Measurements from ENCODE around the gene KIF5C. TPM values are rescaled to one million over a fixed set of nuclear protein-coding genes. Genes with fewer than 3 reads are reported as not detected.

The KIF5C gene
- total RNA-seq, 1 donor from 2014 or later: 63.1 TPM

- Mint-ChIP-seq H3K4me3 (no peak overlapping the region), H3K27ac (no peak overlapping the region), H3K27me3 (ENCODE audit: insufficient read depth, low read depth) (no peaks in the 10 kb centered on the region), H3K9me3 (no peaks in the 10 kb centered on the region), H3K4me1 (peaks cover 54% of the 10 kb centered on the region), H3K36me3 (peaks cover 16% of the 10 kb centered on the region)
- Histone ChIP-seq H3F3A (ENCODE audit: low read depth) (peaks cover 38% of the 10 kb centered on the region), H3K4me1 (peaks cover 50% of the 10 kb centered on the region), H2AFZ (replicated peaks) (no peak overlapping the region), H3K4me2 (no peak overlapping the region), H3K36me3 (no peaks in the 10 kb centered on the region), H3K27me3 (no peaks in the 10 kb centered on the region), H3K9me3 (ENCODE audit: low read depth) (no peaks in the 10 kb centered on the region), H3K79me2 (ENCODE audit: low read depth) (peaks cover 4% of the 10 kb centered on the region), H3K4me3 (no peak overlapping the region), H3K27ac (no peak overlapping the region), H4K20me1 (ENCODE audit: low read depth) (peaks cover 85% of the 10 kb centered on the region), H3K9ac (no peak overlapping the region)
- TF ChIP-seq EZH2phosphoT487 (IDR thresholded peaks at IDR 0.05) (no peak), EZH2 (IDR thresholded peaks at IDR 0.05) (no peak)
- TF ChIP-seq, protein P1, sequence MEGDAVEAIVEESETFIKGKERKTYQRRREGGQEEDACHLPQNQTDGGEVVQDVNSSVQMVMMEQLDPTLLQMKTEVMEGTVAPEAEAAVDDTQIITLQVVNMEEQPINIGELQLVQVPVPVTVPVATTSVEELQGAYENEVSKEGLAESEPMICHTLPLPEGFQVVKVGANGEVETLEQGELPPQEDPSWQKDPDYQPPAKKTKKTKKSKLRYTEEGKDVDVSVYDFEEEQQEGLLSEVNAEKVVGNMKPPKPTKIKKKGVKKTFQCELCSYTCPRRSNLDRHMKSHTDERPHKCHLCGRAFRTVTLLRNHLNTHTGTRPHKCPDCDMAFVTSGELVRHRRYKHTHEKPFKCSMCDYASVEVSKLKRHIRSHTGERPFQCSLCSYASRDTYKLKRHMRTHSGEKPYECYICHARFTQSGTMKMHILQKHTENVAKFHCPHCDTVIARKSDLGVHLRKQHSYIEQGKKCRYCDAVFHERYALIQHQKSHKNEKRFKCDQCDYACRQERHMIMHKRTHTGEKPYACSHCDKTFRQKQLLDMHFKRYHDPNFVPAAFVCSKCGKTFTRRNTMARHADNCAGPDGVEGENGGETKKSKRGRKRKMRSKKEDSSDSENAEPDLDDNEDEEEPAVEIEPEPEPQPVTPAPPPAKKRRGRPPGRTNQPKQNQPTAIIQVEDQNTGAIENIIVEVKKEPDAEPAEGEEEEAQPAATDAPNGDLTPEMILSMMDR (IDR thresholded peaks at IDR 0.05): no peak
- peak; percentile 46 for DNase-seq (ENCODE audit: low spot score)
Measured at GRCh38 chr2:148930046-148930775, 55.2 kb downstream of the KIF5C start.

DNA sequence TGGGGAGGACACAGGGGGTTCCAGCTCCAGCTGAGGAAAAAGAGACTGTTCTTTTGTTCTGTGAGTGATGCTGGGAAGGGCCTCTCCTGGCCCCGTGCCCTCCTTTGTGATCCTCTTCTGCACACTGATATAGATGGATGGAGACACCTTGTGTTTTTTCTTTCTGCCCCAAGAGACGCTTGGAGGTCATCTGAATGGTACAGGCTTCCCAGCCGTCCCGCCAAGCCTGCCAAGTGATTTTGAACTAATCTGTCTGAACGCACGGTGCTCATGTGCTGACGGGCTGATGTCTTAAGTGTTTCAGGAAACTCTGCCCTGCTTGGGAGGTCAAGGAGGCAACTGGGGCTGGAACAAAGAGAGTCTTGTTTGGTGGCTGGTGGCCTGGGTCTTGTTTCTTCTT, 57.5 kb downstream of the KIF5C start:
- Histone ChIP-seq H3K79me2 (ENCODE audit: low read depth) (peaks cover 4% of the 10 kb centered on the region), H4K20me1 (ENCODE audit: low read depth) (peaks cover 86% of the 10 kb centered on the region), H3K4me3 (no peak overlapping the region), H3K4me1 (peaks cover 50% of the 10 kb centered on the region), H3K36me3 (no peaks in the 10 kb centered on the region), H3K9me3 (ENCODE audit: low read depth) (no peaks in the 10 kb centered on the region), H3K4me2 (peak overlapping the region; percentile 54), H2AFZ (replicated peaks) (no peak overlapping the region), H3K9ac (no peak overlapping the region), H3F3A (ENCODE audit: low read depth) (peaks cover 38% of the 10 kb centered on the region), H3K27ac (peak overlapping the region; percentile 18), H3K27me3 (peaks cover 19% of the 10 kb centered on the region)
- peaks cover 6% of the 10 kb centered on the region for H3K36me3 Mint-ChIP-seq
- TF ChIP-seq EZH2phosphoT487 (IDR thresholded peaks at IDR 0.05) (no peak), EZH2 (IDR thresholded peaks at IDR 0.05) (no peak)
- TF ChIP-seq, protein P1 (IDR thresholded peaks at IDR 0.05): no peak
- H3K4me3 Mint-ChIP-seq: no peak overlapping the region
- no peak overlapping the region for H3K27ac Mint-ChIP-seq
- H3K9me3 Mint-ChIP-seq: no peaks in the 10 kb centered on the region
- H3K4me1 Mint-ChIP-seq: peaks cover 40% of the 10 kb centered on the region
- DNase-seq (ENCODE audit: low spot score): no peak
- H3K27me3 Mint-ChIP-seq (ENCODE audit: insufficient read depth, low read depth): no peaks in the 10 kb centered on the region

- Mint-ChIP-seq H3K27me3 (ENCODE audit: insufficient read depth, low read depth) (no peaks in the 10 kb centered on the region), H3K27ac (no peak overlapping the region), H3K36me3 (peaks cover 6% of the 10 kb centered on the region), H3K9me3 (no peaks in the 10 kb centered on the region), H3K4me3 (no peak overlapping the region), H3K4me1 (peaks cover 34% of the 10 kb centered on the region)
- DNase-seq (ENCODE audit: low spot score): no peak
- Histone ChIP-seq H3F3A (ENCODE audit: low read depth) (peaks cover 42% of the 10 kb centered on the region), H3K36me3 (no peaks in the 10 kb centered on the region), H3K4me2 (no peak overlapping the region), H4K20me1 (ENCODE audit: low read depth) (peaks cover 86% of the 10 kb centered on the region), H3K4me1 (peaks cover 45% of the 10 kb centered on the region), H2AFZ (replicated peaks) (no peak overlapping the region), H3K27ac (no peak overlapping the region), H3K4me3 (no peak overlapping the region), H3K79me2 (ENCODE audit: low read depth) (peaks cover 4% of the 10 kb centered on the region), H3K9ac (no peak overlapping the region), H3K27me3 (peaks cover 25% of the 10 kb centered on the region), H3K9me3 (ENCODE audit: low read depth) (no peaks in the 10 kb centered on the region)
- TF ChIP-seq EZH2phosphoT487 (IDR thresholded peaks at IDR 0.05) (no peak), EZH2 (IDR thresholded peaks at IDR 0.05) (no peak)
- TF ChIP-seq, protein P1 (IDR thresholded peaks at IDR 0.05): no peak
Measured at GRCh38 chr2:148933456-148933855, 58.4 kb downstream of the KIF5C start.
